ENCODE data around the gene MEIS1.

MEIS1 gene

GRCh38 chr2:66572391-66572790, 137.5 kb downstream of the MEIS1 start:
- H3K4me1 Mint-ChIP-seq (ENCODE audit: low read depth): no peaks in the 10 kb centered on the region

DNA sequence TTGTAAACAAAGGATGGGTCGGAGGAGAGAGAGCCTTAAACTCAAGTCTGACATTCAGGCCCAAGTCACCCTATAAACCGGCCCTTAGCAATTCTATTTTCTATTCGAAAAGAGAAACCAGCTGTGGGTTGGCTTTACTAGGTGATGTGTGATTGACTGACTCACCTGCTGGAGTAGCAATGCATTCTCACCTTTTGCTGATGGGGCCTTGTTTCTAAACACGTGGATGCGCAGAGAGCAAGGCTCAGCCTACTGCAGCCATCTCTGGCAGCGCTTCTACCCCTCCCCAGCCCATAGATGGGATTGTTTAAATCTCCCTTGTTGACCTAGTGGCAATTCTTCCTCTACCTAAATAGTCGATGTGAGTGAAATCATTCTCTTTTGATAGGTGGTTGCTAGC, 138.5 kb downstream of the MEIS1 start:
- no peaks in the 10 kb centered on the region for H3K4me1 Mint-ChIP-seq (ENCODE audit: low read depth)
- no peaks in the 10 kb centered on the region for H3K36me3 Mint-ChIP-seq (ENCODE audit: low read depth)
- H3K27me3 Mint-ChIP-seq (ENCODE audit: low read depth): peaks cover 43% of the 10 kb centered on the region
- no peak overlapping the region for H3K27ac Mint-ChIP-seq
- no peak overlapping the region for H3K4me3 Mint-ChIP-seq
- H3K9me3 Mint-ChIP-seq: no peaks in the 10 kb centered on the region

More at GRCh38 chr2:66572391-66572790, 137.5 kb downstream of the MEIS1 start:
- no peaks in the 10 kb centered on the region for H3K36me3 Mint-ChIP-seq (ENCODE audit: low read depth)
- peaks cover 33% of the 10 kb centered on the region for H3K27me3 Mint-ChIP-seq (ENCODE audit: low read depth)
- no peaks in the 10 kb centered on the region for H3K9me3 Mint-ChIP-seq
- H3K27ac Mint-ChIP-seq: no peak overlapping the region
- H3K4me3 Mint-ChIP-seq: no peak overlapping the region

DNA sequence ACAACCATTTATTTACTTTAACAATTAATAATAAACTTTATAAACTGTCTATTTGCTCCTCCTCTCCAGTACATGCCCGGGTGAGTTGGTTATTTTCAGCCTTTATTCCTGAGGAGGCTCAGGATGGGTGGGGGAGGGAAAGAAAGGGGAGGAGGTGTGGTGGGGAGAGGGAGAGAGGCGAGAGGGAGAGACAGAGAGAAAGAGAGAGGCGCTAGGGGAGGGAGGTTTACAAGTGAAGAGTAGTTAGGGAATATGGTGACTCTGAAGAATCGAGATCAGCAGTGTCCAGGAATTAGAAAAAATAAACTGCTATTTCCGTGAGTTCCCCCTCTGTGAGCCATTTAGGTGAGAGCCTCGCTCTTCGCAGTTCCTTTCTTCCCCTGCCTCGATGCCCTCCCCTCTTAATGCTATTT, 138.9 kb downstream of the MEIS1 start:
- Mint-ChIP-seq H3K4me1 (ENCODE audit: low read depth) (no peaks in the 10 kb centered on the region), H3K27me3 (ENCODE audit: low read depth) (peaks cover 47% of the 10 kb centered on the region), H3K4me3 (no peak overlapping the region), H3K9me3 (no peaks in the 10 kb centered on the region), H3K27ac (no peak overlapping the region), H3K36me3 (ENCODE audit: low read depth) (no peaks in the 10 kb centered on the region)

DNA sequence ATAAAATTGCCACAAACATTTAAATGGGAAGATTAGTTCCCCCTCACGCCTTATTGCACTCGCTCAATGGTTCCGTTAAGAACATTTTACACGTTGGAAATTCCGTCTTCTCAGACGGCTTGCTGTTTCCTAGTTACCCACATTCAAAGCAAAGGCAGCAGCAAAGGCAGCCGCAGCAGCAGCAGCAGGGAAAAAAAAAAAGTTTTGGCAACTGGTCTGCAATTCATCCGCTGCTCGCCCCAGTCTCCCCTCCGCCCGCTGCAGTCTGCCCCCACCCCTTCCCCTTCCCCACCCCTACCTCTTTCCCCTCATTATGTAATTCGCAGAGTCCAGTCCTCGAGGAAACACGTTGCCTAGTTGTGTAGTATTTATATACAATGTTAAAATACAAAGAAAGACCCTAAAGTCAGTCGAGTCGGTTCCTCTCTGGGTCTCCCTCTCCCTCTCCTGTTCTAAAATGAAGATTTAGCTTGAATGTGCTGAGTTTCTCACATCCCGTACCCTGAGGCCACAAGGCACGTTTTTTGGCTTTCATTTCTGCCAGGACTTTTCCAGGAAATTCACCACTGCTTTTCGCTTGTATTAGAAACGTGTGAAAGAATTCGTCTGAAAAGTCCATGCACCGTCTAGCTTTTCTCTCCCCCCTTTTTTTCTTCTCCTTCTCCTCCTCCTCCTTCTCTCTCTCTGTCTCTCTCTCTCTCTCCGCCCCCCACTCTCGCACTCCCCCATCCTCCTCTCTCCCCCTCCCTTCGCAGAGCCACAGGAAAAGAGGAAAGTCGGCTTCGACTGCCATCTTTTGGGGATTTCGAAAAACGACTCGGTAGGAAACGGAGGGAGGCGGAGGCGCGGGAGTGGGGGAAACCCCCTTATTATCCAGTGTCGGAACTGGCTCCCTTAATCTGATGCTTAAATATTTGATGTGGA, 140.0 kb downstream of the MEIS1 start:
- Mint-ChIP-seq H3K4me1 (ENCODE audit: low read depth) (no peaks in the 10 kb centered on the region), H3K36me3 (ENCODE audit: low read depth) (no peaks in the 10 kb centered on the region), H3K9me3 (no peaks in the 10 kb centered on the region), H3K27me3 (ENCODE audit: low read depth) (peaks cover 58% of the 10 kb centered on the region), H3K4me3 (no peak overlapping the region), H3K27ac (no peak overlapping the region)

- H3K4me1 Mint-ChIP-seq (ENCODE audit: low read depth): peaks cover 2% of the 10 kb centered on the region
- H3K4me3 Mint-ChIP-seq: no peak overlapping the region
- H3K9me3 Mint-ChIP-seq: no peaks in the 10 kb centered on the region
- H3K27me3 Mint-ChIP-seq (ENCODE audit: low read depth): peaks cover 66% of the 10 kb centered on the region
- H3K36me3 Mint-ChIP-seq (ENCODE audit: low read depth): no peaks in the 10 kb centered on the region
- H3K27ac Mint-ChIP-seq: no peak overlapping the region
These were observed 140.8 kb downstream of the MEIS1 start for GRCh38 chr2:66575625-66576310.

DNA sequence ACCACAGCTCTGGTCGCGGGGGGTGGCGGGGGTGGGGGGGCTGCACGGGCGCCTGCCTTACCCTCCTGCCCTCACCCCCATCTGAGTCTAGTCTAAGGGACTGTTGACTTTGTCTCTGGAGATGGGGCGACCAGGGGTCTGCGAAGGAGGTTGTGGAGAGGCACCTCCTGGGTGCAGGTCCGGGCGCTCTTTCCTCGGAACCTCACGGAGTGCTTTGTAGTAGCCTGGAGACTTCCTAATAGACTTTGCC, 141.3 kb downstream of the MEIS1 start:
- H3K36me3 Mint-ChIP-seq (ENCODE audit: low read depth): no peaks in the 10 kb centered on the region
- no peak overlapping the region for H3K4me3 Mint-ChIP-seq
- no peak overlapping the region for H3K27ac Mint-ChIP-seq
- no peaks in the 10 kb centered on the region for H3K9me3 Mint-ChIP-seq
- peaks cover 71% of the 10 kb centered on the region for H3K27me3 Mint-ChIP-seq (ENCODE audit: low read depth)
- peaks cover 3% of the 10 kb centered on the region for H3K4me1 Mint-ChIP-seq (ENCODE audit: low read depth)

- no peaks in the 10 kb centered on the region for H3K9me3 Mint-ChIP-seq
- H3K27ac Mint-ChIP-seq: no peak overlapping the region
- no peak overlapping the region for H3K4me3 Mint-ChIP-seq
- no peaks in the 10 kb centered on the region for H3K36me3 Mint-ChIP-seq (ENCODE audit: low read depth)
- H3K27me3 Mint-ChIP-seq (ENCODE audit: low read depth): peaks cover 71% of the 10 kb centered on the region
- peaks cover 3% of the 10 kb centered on the region for H3K4me1 Mint-ChIP-seq (ENCODE audit: low read depth)
These were observed 141.8 kb downstream of the MEIS1 start for GRCh38 chr2:66576561-66577320.

- Mint-ChIP-seq H3K4me3 (no peak overlapping the region), H3K27me3 (ENCODE audit: low read depth) (peaks cover 71% of the 10 kb centered on the region), H3K27ac (no peak overlapping the region), H3K9me3 (no peaks in the 10 kb centered on the region), H3K4me1 (ENCODE audit: low read depth) (peaks cover 3% of the 10 kb centered on the region), H3K36me3 (ENCODE audit: low read depth) (no peaks in the 10 kb centered on the region)
These were observed 142.6 kb downstream of the MEIS1 start for GRCh38 chr2:66577321-66578053.

DNA sequence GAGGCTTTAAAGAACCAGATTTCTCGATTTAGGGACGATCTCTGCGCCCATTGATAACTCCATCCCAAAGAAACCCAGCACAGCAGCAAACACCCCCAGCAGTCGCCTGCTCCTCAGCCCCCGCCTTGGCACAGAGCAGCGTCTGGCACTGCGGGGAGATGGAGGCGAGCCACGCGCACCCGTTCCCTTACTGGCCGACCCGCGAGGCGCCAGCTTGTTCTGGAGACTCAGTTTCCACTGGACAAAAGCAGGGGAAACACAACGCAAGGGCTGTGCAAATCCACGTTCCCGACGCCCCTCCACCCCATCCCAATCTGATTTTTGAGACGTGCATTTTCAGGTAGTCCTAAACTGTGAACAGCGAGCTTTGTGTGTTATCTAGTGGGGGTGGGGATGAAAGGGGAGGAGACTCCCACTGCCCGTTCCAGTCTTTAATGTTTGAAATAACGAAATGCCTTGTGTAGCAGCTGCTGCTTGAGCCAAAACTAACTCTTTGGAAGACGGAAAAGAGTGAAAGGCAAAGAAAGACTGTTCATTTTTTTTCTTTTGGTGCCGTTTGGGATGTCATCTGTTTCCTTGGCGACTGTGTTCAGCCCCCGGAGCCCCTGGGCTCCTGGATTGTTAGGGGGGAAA, 143.2 kb downstream of the MEIS1 start:
- Mint-ChIP-seq H3K4me1 (ENCODE audit: low read depth) (peaks cover 3% of the 10 kb centered on the region), H3K4me3 (no peak overlapping the region), H3K36me3 (ENCODE audit: low read depth) (no peaks in the 10 kb centered on the region), H3K27ac (no peak overlapping the region), H3K9me3 (no peaks in the 10 kb centered on the region), H3K27me3 (ENCODE audit: low read depth) (peaks cover 71% of the 10 kb centered on the region)

DNA sequence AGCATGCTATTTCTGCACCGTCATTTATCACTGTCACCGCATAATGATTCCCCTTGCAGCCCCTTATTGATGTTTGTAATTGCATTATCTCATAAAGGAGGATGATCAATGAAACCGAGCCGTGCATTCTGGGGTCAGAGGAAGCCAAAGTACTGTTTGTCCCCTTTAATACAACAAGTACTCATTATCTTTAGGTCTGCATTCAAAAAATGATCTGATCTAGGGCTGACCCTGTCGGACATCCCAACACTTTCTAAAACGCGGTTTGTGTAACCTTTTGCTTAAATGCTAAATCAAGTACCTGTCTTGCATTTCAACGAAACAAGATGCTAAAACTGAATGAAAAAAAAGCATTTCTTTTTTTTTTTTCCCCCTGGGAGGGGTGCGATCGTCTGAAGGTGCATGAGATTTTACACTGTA, 143.8 kb downstream of the MEIS1 start:
- no peaks in the 10 kb centered on the region for H3K9me3 Mint-ChIP-seq
- H3K4me1 Mint-ChIP-seq (ENCODE audit: low read depth): peaks cover 3% of the 10 kb centered on the region
- no peak overlapping the region for H3K27ac Mint-ChIP-seq
- no peak overlapping the region for H3K4me3 Mint-ChIP-seq
- peaks cover 67% of the 10 kb centered on the region for H3K27me3 Mint-ChIP-seq (ENCODE audit: low read depth)
- no peaks in the 10 kb centered on the region for H3K36me3 Mint-ChIP-seq (ENCODE audit: low read depth)

- no peaks in the 10 kb centered on the region for H3K36me3 Mint-ChIP-seq (ENCODE audit: low read depth)
These were observed 144.5 kb downstream of the MEIS1 start for GRCh38 chr2:66579186-66580126.

DNA sequence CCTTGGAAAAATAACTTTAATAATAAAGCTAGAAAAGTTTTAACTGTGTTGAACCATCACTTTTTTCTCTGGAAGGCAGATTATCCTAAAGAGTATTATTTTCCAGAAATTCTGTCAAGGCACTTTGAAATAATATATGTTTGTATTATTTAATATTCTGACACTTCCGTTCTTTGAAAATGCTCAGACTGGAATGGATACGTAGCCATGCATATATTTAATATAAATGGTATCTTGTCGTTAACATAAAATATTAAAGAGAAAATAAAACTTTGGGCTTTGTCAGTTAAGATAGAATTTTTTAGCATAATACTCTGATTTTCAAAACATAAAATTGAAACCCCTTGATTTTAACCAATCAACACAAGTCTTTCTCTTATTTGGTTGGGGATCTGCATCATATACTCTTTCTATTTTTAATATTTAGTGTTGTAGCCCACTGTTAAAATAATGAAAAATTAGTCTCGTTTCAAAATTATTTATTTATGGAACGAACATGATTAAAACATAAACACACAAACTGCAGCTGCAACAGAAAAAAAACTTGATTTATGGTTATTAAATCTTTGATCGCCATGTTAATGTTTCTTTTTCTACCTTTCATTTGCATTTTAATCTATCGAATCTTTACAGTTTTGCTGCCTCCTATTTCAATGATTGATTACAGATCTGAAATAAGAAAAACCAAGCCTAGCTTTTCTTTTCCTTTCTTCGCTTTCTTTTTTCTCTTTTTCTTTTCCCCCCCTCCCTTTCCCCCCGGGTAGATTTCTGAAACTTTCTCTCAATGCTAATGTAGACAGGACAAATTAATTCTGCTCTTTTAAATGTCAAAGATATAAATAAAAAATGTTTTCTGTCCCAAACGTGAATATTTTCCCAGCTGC, 145.5 kb downstream of the MEIS1 start:
- Mint-ChIP-seq H3K27ac (peak overlapping the region; percentile 52), H3K4me3 (no peak overlapping the region)

More at GRCh38 chr2:66579186-66580126, 144.5 kb downstream of the MEIS1 start:
- Mint-ChIP-seq H3K27me3 (ENCODE audit: low read depth) (peaks cover 62% of the 10 kb centered on the region), H3K4me1 (ENCODE audit: low read depth) (peaks cover 3% of the 10 kb centered on the region), H3K9me3 (no peaks in the 10 kb centered on the region), H3K4me3 (no peak overlapping the region), H3K27ac (no peak overlapping the region)

More for the DNA sequence above, 145.5 kb downstream of the MEIS1 start:
- Mint-ChIP-seq H3K9me3 (no peaks in the 10 kb centered on the region), H3K4me1 (ENCODE audit: low read depth) (peaks cover 3% of the 10 kb centered on the region), H3K36me3 (ENCODE audit: low read depth) (no peaks in the 10 kb centered on the region), H3K27me3 (ENCODE audit: low read depth) (peaks cover 53% of the 10 kb centered on the region)

Measured in T-helper 1 cell treated with Interleukin-12 subunit alpha and Interleukin-12 subunit beta and Interleukin-4 antibody, amounts not matched to agents 30 μg/mL and 1 μg/mL, for 36 hours (primary cell).